HepG2 (cell line): ENCODE measurements around the gene UTRN. TPM values are rescaled to one million over a fixed set of nuclear protein-coding genes. Genes with fewer than 3 reads are reported as not detected.

Experiments
- CC2D1A ChIP-seq: sonication (generic); formaldehyde crosslinking; IDR thresholded peaks from 2 replicates; pipeline ENCODE4 v1.8.1; 2023; ENCODE audit warnings: mild to moderate bottlenecking, missing genetic modification reagents
- CEBPB ChIP-seq: IDR thresholded peaks from 2 replicates; pipeline ENCODE4 v1.6.1; 2011; ENCODE audit warnings: low read depth, low read length, improper control_type of control experiment, borderline replicate concordance
- HNF4A ChIP-seq: sonication (generic); formaldehyde crosslinking; IDR thresholded peaks from 2 replicates; pipeline ENCODE4 v1.4.0; 2020; ENCODE audit warnings: missing genetic modification reagents
- IRF2 ChIP-seq: IDR thresholded peaks from 2 replicates; pipeline ENCODE4 v1.6.1; 2018; ENCODE audit warnings: missing genetic modification reagents, missing compliant biosample characterization
- IRX3 ChIP-seq: sonication (generic); formaldehyde crosslinking; IDR thresholded peaks from 2 replicates; pipeline ENCODE4 v1.8.1; 2023; ENCODE audit warnings: mild to moderate bottlenecking, low read depth, missing genetic modification reagents, borderline replicate concordance
- NR2F6 ChIP-seq, 2 experiments: IDR thresholded peaks; 2 replicates each; pipeline ENCODE4 v1.6.1; 2016; ENCODE audit warnings: antibody characterized with exemption in 1 of 2, mild to moderate bottlenecking in 1 of 2
- PAX8 ChIP-seq: sonication (generic); formaldehyde crosslinking; IDR thresholded peaks from 2 replicates; pipeline ENCODE4 v1.8.0; 2022; ENCODE audit warnings: mild to moderate bottlenecking, missing genetic modification reagents, borderline replicate concordance
- PHB2 ChIP-seq: fragments of 450-650 bp; IDR thresholded peaks from 2 replicates; pipeline ENCODE4 v1.6.1; 2018; ENCODE audit not compliant: partially characterized antibody
- REPIN1 ChIP-seq: sonication (generic); formaldehyde crosslinking; IDR thresholded peaks from 2 replicates; pipeline ENCODE4 v1.8.0; 2022; ENCODE audit warnings: missing genetic modification reagents, low read depth, mild to moderate bottlenecking, borderline replicate concordance
- SAP130 ChIP-seq: IDR thresholded peaks from 2 replicates; pipeline ENCODE4 v1.6.1; 2016; ENCODE audit warnings: low read depth
- ZBTB1 ChIP-seq: sonication (generic); formaldehyde crosslinking; IDR thresholded peaks from 2 replicates; pipeline ENCODE4 v1.4.0; 2020; ENCODE audit warnings: missing genetic modification reagents, borderline replicate concordance
- ZNF274 ChIP-seq: sonication (generic); formaldehyde crosslinking; IDR thresholded peaks from 2 replicates; pipeline ENCODE4 v1.5.1; 2020; ENCODE audit warnings: mild to moderate bottlenecking, missing genetic modification reagents
- polyA plus RNA-seq, 8 experiments: library from polyadenylated mRNA; depleted of rRNA in 3 of 8; stranded (reverse) in 7 of 8; unstranded in 1 of 8; fragments of >200 nt; fragmentation: Illumina TruSeq in 4 of 8; extraction: Trizol in 4 of 8; gene quantifications; 2 replicates each; pipeline versions ENCODE4 v1.2.1 to v1.2.3, GENCODE V29; 2011 to 2016; ENCODE audit warnings: low read depth in 4 of 8, missing spikeins in 1 of 8, mixed read lengths in 1 of 8; ENCODE audit not compliant: insufficient read depth in 1 of 8
- total RNA-seq, 5 experiments: library from RNA; depleted of rRNA; stranded (reverse); fragments of >200 nt; fragmentation: Illumina TruSeq; extraction: Trizol; gene quantifications; 2 replicates each; pipeline ENCODE4 v1.2.3, GENCODE V29; 2016; ENCODE audit warnings: low read depth in 1 of 5
- TF ChIP-seq, protein P1 (sequence below): fragments of 450-650 bp; IDR thresholded peaks from 2 replicates; pipeline ENCODE4 v1.6.1; 2017; ENCODE audit warnings: mild to moderate bottlenecking
- TF ChIP-seq, protein P2 (sequence below): sonication (generic); formaldehyde crosslinking; IDR thresholded peaks from 2 replicates; pipeline ENCODE4 v1.5.0; 2020; ENCODE audit warnings: mild to moderate bottlenecking, missing genetic modification reagents
- TF ChIP-seq, protein P3 (sequence below): sonication (generic); formaldehyde crosslinking; IDR thresholded peaks from 2 replicates; pipeline ENCODE4 v1.4.0; 2020; ENCODE audit warnings: mild to moderate bottlenecking, missing genetic modification reagents, borderline replicate concordance
- TF ChIP-seq, protein P4 (sequence below): sonication (generic); formaldehyde crosslinking; IDR thresholded peaks from 2 replicates; pipeline ENCODE4 v1.8.1; 2023; ENCODE audit warnings: mild to moderate bottlenecking, missing genetic modification reagents, borderline replicate concordance
- TF ChIP-seq, protein P5 (sequence below): IDR thresholded peaks from 2 replicates; pipeline ENCODE4 v1.6.1; 2018; ENCODE audit warnings: missing genetic modification reagents

UTRN gene
- total and polyA plus RNA-seq, 2 of the 13 experiments (the other 11 are each of a cell fraction or from before 2014, with no cell fraction given) = 102 to 116 TPM

DNA sequence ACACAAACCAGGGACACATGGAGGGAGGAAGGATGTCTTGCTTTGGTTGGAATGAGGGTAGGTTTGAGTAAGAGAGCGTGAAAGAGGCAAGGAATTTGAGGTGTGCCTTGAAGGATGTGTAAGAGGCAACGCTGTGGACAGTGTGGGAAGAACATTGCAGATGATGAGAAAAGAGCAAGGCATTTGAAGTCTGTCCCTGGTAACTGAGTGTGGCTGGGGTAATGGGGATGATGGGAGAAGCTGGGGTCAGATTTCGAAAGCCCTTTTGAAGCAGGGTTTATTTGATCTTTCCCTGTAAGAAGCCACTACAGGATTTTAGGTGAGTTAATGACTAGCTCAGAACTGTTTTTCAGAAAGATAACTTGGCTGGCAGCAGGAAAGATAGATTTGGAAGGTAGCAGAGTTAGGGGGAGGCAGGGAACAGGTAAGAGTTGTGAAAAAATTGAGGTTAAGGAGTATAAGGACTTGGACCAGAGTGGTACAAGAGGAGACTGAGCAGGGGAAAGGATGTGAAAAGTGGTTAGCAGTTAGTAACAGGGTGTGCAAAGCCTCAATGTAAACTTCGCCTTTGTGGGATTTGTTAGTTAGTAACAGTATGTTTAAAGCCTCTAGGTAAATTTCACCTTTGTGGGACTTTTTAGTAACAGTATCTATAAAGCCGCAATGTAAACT, 17.7 kb downstream of the UTRN start (continued):
- TF ChIP-seq, protein P1, sequence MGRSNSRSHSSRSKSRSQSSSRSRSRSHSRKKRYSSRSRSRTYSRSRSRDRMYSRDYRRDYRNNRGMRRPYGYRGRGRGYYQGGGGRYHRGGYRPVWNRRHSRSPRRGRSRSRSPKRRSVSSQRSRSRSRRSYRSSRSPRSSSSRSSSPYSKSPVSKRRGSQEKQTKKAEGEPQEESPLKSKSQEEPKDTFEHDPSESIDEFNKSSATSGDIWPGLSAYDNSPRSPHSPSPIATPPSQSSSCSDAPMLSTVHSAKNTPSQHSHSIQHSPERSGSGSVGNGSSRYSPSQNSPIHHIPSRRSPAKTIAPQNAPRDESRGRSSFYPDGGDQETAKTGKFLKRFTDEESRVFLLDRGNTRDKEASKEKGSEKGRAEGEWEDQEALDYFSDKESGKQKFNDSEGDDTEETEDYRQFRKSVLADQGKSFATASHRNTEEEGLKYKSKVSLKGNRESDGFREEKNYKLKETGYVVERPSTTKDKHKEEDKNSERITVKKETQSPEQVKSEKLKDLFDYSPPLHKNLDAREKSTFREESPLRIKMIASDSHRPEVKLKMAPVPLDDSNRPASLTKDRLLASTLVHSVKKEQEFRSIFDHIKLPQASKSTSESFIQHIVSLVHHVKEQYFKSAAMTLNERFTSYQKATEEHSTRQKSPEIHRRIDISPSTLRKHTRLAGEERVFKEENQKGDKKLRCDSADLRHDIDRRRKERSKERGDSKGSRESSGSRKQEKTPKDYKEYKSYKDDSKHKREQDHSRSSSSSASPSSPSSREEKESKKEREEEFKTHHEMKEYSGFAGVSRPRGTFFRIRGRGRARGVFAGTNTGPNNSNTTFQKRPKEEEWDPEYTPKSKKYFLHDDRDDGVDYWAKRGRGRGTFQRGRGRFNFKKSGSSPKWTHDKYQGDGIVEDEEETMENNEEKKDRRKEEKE = no peak
- peak; percentile 27 for TF ChIP-seq NR2F6 (IDR thresholded peaks at IDR 0.05)
- TF ChIP-seq NR2F6 (CRISPR knock-in tag; IDR thresholded peaks at IDR 0.05) = peak; percentile 68
- peak; percentile 46; the same call in 1 of the 2 replicates for TF ChIP-seq REPIN1 (CRISPR knock-in tag)
- no peak for TF ChIP-seq ZNF274 (CRISPR knock-in tag)
- TF ChIP-seq, protein P2, sequence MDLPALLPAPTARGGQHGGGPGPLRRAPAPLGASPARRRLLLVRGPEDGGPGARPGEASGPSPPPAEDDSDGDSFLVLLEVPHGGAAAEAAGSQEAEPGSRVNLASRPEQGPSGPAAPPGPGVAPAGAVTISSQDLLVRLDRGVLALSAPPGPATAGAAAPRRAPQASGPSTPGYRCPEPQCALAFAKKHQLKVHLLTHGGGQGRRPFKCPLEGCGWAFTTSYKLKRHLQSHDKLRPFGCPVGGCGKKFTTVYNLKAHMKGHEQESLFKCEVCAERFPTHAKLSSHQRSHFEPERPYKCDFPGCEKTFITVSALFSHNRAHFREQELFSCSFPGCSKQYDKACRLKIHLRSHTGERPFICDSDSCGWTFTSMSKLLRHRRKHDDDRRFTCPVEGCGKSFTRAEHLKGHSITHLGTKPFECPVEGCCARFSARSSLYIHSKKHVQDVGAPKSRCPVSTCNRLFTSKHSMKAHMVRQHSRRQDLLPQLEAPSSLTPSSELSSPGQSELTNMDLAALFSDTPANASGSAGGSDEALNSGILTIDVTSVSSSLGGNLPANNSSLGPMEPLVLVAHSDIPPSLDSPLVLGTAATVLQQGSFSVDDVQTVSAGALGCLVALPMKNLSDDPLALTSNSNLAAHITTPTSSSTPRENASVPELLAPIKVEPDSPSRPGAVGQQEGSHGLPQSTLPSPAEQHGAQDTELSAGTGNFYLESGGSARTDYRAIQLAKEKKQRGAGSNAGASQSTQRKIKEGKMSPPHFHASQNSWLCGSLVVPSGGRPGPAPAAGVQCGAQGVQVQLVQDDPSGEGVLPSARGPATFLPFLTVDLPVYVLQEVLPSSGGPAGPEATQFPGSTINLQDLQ (CRISPR knock-in tag) = no peak
- TF ChIP-seq, protein P3, sequence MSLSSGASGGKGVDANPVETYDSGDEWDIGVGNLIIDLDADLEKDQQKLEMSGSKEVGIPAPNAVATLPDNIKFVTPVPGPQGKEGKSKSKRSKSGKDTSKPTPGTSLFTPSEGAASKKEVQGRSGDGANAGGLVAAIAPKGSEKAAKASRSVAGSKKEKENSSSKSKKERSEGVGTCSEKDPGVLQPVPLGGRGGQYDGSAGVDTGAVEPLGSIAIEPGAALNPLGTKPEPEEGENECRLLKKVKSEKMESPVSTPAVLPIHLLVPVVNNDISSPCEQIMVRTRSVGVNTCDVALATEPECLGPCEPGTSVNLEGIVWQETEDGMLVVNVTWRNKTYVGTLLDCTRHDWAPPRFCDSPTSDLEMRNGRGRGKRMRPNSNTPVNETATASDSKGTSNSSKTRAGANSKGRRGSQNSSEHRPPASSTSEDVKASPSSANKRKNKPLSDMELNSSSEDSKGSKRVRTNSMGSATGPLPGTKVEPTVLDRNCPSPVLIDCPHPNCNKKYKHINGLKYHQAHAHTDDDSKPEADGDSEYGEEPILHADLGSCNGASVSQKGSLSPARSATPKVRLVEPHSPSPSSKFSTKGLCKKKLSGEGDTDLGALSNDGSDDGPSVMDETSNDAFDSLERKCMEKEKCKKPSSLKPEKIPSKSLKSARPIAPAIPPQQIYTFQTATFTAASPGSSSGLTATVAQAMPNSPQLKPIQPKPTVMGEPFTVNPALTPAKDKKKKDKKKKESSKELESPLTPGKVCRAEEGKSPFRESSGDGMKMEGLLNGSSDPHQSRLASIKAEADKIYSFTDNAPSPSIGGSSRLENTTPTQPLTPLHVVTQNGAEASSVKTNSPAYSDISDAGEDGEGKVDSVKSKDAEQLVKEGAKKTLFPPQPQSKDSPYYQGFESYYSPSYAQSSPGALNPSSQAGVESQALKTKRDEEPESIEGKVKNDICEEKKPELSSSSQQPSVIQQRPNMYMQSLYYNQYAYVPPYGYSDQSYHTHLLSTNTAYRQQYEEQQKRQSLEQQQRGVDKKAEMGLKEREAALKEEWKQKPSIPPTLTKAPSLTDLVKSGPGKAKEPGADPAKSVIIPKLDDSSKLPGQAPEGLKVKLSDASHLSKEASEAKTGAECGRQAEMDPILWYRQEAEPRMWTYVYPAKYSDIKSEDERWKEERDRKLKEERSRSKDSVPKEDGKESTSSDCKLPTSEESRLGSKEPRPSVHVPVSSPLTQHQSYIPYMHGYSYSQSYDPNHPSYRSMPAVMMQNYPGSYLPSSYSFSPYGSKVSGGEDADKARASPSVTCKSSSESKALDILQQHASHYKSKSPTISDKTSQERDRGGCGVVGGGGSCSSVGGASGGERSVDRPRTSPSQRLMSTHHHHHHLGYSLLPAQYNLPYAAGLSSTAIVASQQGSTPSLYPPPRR = no peak; the same call in 1 of the 2 replicates
- TF ChIP-seq IRX3 (CRISPR knock-in tag) = no peak
- no peak for TF ChIP-seq SAP130
- TF ChIP-seq IRF2 (CRISPR knock-in tag) = peak; percentile 35; the same call in 1 of the 2 replicates
- no peak for TF ChIP-seq CC2D1A (CRISPR knock-in tag)
- TF ChIP-seq PAX8 = no peak
- no peak for TF ChIP-seq ZBTB1
- TF ChIP-seq, protein P4, sequence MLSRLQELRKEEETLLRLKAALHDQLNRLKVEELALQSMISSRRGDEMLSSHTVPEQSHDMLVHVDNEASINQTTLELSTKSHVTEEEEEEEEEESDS (CRISPR knock-in tag) = no peak
- no peak for TF ChIP-seq PHB2
- no peak for TF ChIP-seq CEBPB
- TF ChIP-seq HNF4A (CRISPR knock-in tag) = peak; percentile 32; the same call in 1 of the 2 replicates
- TF ChIP-seq, protein P5, sequence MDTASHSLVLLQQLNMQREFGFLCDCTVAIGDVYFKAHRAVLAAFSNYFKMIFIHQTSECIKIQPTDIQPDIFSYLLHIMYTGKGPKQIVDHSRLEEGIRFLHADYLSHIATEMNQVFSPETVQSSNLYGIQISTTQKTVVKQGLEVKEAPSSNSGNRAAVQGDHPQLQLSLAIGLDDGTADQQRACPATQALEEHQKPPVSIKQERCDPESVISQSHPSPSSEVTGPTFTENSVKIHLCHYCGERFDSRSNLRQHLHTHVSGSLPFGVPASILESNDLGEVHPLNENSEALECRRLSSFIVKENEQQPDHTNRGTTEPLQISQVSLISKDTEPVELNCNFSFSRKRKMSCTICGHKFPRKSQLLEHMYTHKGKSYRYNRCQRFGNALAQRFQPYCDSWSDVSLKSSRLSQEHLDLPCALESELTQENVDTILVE (CRISPR knock-in tag) = no peak
